Adrenal gland (tissue), 5 donors: ENCODE data around the gene EHD1.

Source experiments
- POLR2A ChIP-seq, 2 donors: fragments of 450-650 bp; IDR thresholded peaks; one replicate each; pipeline ENCODE4 v1.6.1; 2017; ENCODE audit warnings: antibody characterized with exemption in 2 of 2, mild to moderate bottlenecking in 2 of 2, moderate library complexity in 1 of 2
- TF ChIP-seq, protein P1 (sequence below), 6 experiments: fragments of 450-650 bp in 4 of 6; fragments of 200-600 bp in 2 of 6; sonication (generic) in 1 of 6; IDR thresholded peaks; 1 replicate in 5 of 6; 2 replicates in 1 of 6; pipeline versions ENCODE4 v1.5.1 to v1.8.0; 2016 to 2021; ENCODE audit warnings: antibody characterized with exemption in 6 of 6, mild to moderate bottlenecking in 2 of 6, moderate library complexity in 1 of 6
- donor health status: DM: no; HTN: no; CAD: no.

GRCh38 chr11:64839887-64840782 lies 38.3 kb downstream of the EHD1 start:
- TF ChIP-seq, protein P1, sequence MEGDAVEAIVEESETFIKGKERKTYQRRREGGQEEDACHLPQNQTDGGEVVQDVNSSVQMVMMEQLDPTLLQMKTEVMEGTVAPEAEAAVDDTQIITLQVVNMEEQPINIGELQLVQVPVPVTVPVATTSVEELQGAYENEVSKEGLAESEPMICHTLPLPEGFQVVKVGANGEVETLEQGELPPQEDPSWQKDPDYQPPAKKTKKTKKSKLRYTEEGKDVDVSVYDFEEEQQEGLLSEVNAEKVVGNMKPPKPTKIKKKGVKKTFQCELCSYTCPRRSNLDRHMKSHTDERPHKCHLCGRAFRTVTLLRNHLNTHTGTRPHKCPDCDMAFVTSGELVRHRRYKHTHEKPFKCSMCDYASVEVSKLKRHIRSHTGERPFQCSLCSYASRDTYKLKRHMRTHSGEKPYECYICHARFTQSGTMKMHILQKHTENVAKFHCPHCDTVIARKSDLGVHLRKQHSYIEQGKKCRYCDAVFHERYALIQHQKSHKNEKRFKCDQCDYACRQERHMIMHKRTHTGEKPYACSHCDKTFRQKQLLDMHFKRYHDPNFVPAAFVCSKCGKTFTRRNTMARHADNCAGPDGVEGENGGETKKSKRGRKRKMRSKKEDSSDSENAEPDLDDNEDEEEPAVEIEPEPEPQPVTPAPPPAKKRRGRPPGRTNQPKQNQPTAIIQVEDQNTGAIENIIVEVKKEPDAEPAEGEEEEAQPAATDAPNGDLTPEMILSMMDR (IDR thresholded peaks at IDR 0.05), result no peak
- TF ChIP-seq POLR2A (IDR thresholded peaks at IDR 0.05), result no peak
